Tongue (tissue), 2 donors: ENCODE data around the gene TSPAN3. TPM values are rescaled to one million over a fixed set of nuclear protein-coding genes. Genes with fewer than 3 reads are reported as not detected.

ENCODE experiments used
- DNase-seq: peaks from one replicate; pipeline ENCODE4 v3.0.0-alpha.2; 2015
- total RNA-seq: library from RNA; depleted of rRNA; stranded (reverse); fragments of >200 nt; gene quantifications from one replicate; pipeline ENCODE4 v1.2.3, GENCODE V29; 2014

The TSPAN3 gene
- total RNA-seq: 373 TPM

GRCh38 chr15:77070495-77071304 is at the start of gene TSPAN3:
Gene TSPAN3, minus strand, starts transcription at chr15:77071109. Its CDS starts 155 bp downstream, at chr15:77070954.
- peak; percentile 97 for DNase-seq

GRCh38 chr15:77120576-77120975 is 49.7 kb upstream of the TSPAN3 start:
- DNase-seq: no peak

GRCh38 chr15:77119446-77119845 is 48.5 kb upstream of the TSPAN3 start:
- DNase-seq: no peak

- DNase-seq: peak; percentile 88
These were observed 48.0 kb upstream of the TSPAN3 start for GRCh38 chr15:77118882-77119321.

- DNase-seq: no peak
These were observed 44.3 kb upstream of the TSPAN3 start for GRCh38 chr15:77115179-77115578.

GRCh38 chr15:77112838-77113504 is 42.1 kb upstream of the TSPAN3 start:
- no peak for DNase-seq

GRCh38 chr15:77111789-77112188 is 40.9 kb upstream of the TSPAN3 start:
- no peak for DNase-seq

- DNase-seq: peak; percentile 86
These were observed 36.8 kb upstream of the TSPAN3 start for GRCh38 chr15:77107531-77108355.

- DNase-seq: peak; percentile 77
These were observed 36.2 kb upstream of the TSPAN3 start for GRCh38 chr15:77107068-77107467.

GRCh38 chr15:77104155-77104554 is 33.2 kb upstream of the TSPAN3 start:
- no peak for DNase-seq

GRCh38 chr15:77099741-77100463 is 29.0 kb upstream of the TSPAN3 start:
- DNase-seq: no peak

GRCh38 chr15:77098572-77098971 is 27.7 kb upstream of the TSPAN3 start:
- no peak for DNase-seq

GRCh38 chr15:77097921-77098320 is 27.0 kb upstream of the TSPAN3 start:
- DNase-seq: no peak

GRCh38 chr15:77097248-77097721 is 26.4 kb upstream of the TSPAN3 start:
- no peak for DNase-seq

GRCh38 chr15:77096541-77096940 is 25.6 kb upstream of the TSPAN3 start:
- no peak for DNase-seq

- DNase-seq: no peak
These were observed 25.2 kb upstream of the TSPAN3 start for GRCh38 chr15:77096138-77096537.

GRCh38 chr15:77094397-77095030 is 23.6 kb upstream of the TSPAN3 start:
- no peak for DNase-seq

GRCh38 chr15:77093436-77093835 is 22.5 kb upstream of the TSPAN3 start:
- DNase-seq: no peak

- no peak for DNase-seq
These were observed 20.2 kb upstream of the TSPAN3 start for GRCh38 chr15:77091097-77091496.

GRCh38 chr15:77087213-77087612 is 16.3 kb upstream of the TSPAN3 start:
- no peak for DNase-seq

GRCh38 chr15:77085297-77085696 is 14.4 kb upstream of the TSPAN3 start:
- DNase-seq: no peak
